Thyroid gland (tissue), 4 donors: ENCODE data around the gene SLC31A1. TPM values are rescaled to one million over a fixed set of nuclear protein-coding genes. Genes with fewer than 3 reads are reported as not detected.

Experiments
- DNase-seq, 2 donors: peaks; one replicate each; pipeline ENCODE4 v3.0.0-alpha.2; 2019
- H3K27ac ChIP-seq, 3 donors: fragments of 200-600 bp; sonication (generic); 1 replicate in 2 of 3; 2 replicates in 1 of 3; pipeline ENCODE4 v1.5.1; 2016 to 2019; ENCODE audit warnings: mild to moderate bottlenecking in 1 of 3, moderate library complexity in 1 of 3
- H3K27me3 ChIP-seq: fragments of 200-600 bp; sonication (generic); one replicate; pipeline ENCODE4 v1.5.1; 2019
- H3K36me3 ChIP-seq, 2 donors: fragments of 200-600 bp; sonication (generic); one replicate each; pipeline ENCODE4 v1.5.1; 2016 to 2019
- H3K4me1 ChIP-seq, 2 donors: fragments of 200-600 bp; sonication (generic); one replicate each; pipeline ENCODE4 v1.5.1; 2017 to 2019
- H3K4me3 ChIP-seq, 3 donors: fragments of 200-600 bp; sonication (generic); replicated peaks in 1 of 3; 1 replicate in 2 of 3; 2 replicates in 1 of 3; pipeline ENCODE4 v1.5.1; 2016; ENCODE audit warnings: mild to moderate bottlenecking in 1 of 3
- H3K9me3 ChIP-seq: fragments of 200-600 bp; sonication (generic); one replicate; pipeline ENCODE4 v1.5.1; 2017
- CTCF ChIP-seq, 6 experiments: fragments of 200-600 bp in 3 of 6; fragments of 450-650 bp in 3 of 6; sonication (generic) in 3 of 6; IDR thresholded peaks; one replicate each; pipeline ENCODE4 v1.5.1; 2016 to 2019; ENCODE audit warnings: antibody characterized with exemption in 6 of 6, mild to moderate bottlenecking in 2 of 6, inconsistent platforms in 1 of 6, moderate library complexity in 1 of 6
- POLR2A ChIP-seq, 2 donors: fragments of 450-650 bp; IDR thresholded peaks; one replicate each; pipeline ENCODE4 v1.6.1; 2017; ENCODE audit warnings: antibody characterized with exemption in 2 of 2, mild to moderate bottlenecking in 2 of 2, moderate library complexity in 1 of 2
- WGBS, 2 donors: methylation state at CpG; one replicate each; pipeline ENCODE4 v1.1.5; 2017; 5-methylcytosine and 5-hydroxymethylcytosine counted together
- intact Hi-C: fragments of 100-400 bp; cut with DNase I; formaldehyde crosslinking; loops from one replicate; pipeline ENCODE4 v1.15.1; 2023
- total RNA-seq, 4 donors: library from RNA; depleted of rRNA; stranded (reverse); fragments of >200 nt; gene quantifications; one replicate each; pipeline ENCODE4 v1.2.3, GENCODE V29; 2016

The SLC31A1 gene
- total RNA-seq, 4 donors from 2014 or later = 12.0 to 21.6 (median 19.5) TPM

DNA sequence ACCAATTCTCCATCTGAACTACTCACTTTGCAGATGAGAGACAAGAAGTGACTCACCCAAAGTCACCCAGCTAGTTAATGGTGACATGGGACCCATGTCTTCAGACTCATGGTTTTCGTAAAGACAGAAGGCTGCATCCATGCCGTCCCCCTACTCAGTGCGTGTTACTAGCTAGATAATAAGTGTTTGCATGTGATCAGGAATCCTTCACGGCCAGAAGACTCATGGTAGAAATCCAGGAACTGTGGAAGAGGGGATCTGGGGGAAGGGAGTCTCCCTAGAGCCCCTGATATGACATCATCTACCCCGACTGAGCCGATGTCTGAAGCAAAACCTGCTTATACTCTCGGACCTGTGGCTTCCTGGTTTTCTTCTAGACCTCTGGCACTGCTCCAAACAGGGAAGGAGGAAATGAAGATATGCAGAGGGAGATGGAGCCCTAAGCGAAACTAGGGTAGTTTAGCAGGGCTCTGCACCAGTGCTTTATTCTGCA lies 78.5 kb downstream of the SLC31A1 start:
- intact Hi-C loops = loop anchor here (10.0 kb wide), 1 partner anchor 355 kb away; no protein-coding TSS in a partner anchor
- WGBS, 2 donors = 43 to 57% methylated on average over 8 of the region's 8 CpGs
- H3K4me3 ChIP-seq = no peak overlapping the region

GRCh38 chr9:113301548-113301947 lies 80.2 kb downstream of the SLC31A1 start:
- H3K36me3 ChIP-seq = no peaks in the 10 kb centered on the region
- H3K4me1 ChIP-seq = no peaks in the 10 kb centered on the region
- no peak overlapping the region for H3K4me3 ChIP-seq
- H3K9me3 ChIP-seq = no peaks in the 10 kb centered on the region
- no peak overlapping the region for H3K27ac ChIP-seq
- DNase-seq = no peak
- WGBS, 2 donors = 85 to 93% methylated on average over 8 of the region's 8 CpGs
- TF ChIP-seq CTCF (IDR thresholded peaks at IDR 0.05) = no peak
- no peaks in the 10 kb centered on the region for H3K27me3 ChIP-seq
- intact Hi-C loops = loop anchor here (10.0 kb wide), 1 partner anchor 353 kb away; no protein-coding TSS in a partner anchor

More for the DNA sequence above, 78.5 kb downstream of the SLC31A1 start:
- no peaks in the 10 kb centered on the region for H3K27me3 ChIP-seq
- H3K4me1 ChIP-seq = no peaks in the 10 kb centered on the region
- H3K27ac ChIP-seq = no peak overlapping the region
- TF ChIP-seq POLR2A (IDR thresholded peaks at IDR 0.05) (no peak), CTCF (IDR thresholded peaks at IDR 0.05) (no peak)
- no peak for DNase-seq
- H3K9me3 ChIP-seq = no peaks in the 10 kb centered on the region
- no peaks in the 10 kb centered on the region for H3K36me3 ChIP-seq

DNA sequence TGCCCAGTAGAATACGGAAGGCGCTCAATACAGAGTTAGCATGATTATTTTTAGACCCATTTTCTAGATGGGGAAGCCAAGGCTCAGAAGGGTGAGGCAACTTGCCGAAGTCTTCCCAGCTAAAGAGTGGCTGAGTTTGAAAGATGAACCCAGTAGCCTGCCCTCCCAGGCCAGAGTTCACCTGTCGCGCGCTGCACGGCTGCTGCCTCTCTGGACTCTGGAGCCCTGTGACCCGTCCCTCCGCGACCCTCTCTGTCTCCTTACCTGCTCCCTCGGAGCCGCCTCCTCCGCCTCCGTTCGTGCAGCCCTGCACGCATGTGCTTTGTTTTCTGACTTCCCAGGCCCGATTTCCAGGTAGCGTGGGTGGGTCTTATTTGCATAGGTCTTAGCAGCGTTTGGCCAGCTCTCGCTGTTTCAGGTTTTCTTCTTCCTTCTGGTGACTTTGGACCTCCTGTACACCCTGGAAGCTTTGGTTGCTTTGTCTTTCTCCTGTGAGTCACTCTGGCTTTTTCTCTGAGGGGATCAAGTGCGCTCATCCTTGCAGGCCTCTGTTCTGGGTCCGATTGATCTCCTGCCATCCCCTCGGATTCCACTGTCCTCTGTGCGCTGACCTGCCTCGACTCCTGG lies 81.6 kb downstream of the SLC31A1 start, which contains the start of gene RNF183:
TSS of gene RNF183 (minus strand) at position 585 of the 627 bp plus-strand sequence. CDS start 5,192 bp downstream, outside the sequence.
- 63 to 67% methylated on average over 22 to 25 of the region's 25 CpGs for WGBS, 2 donors
- Histone ChIP-seq H3K36me3 (no peaks in the 10 kb centered on the region), H3K4me3 (no peak within 1 kb of the TSS), H3K9me3 (no peaks in the 10 kb centered on the region), H3K4me1 (peaks cover 0 to 9% of the 10 kb centered on the region in 2 donors), H3K27me3 (no peaks in the 10 kb centered on the region), H3K27ac (no peak within 1 kb of the TSS)
- DNase-seq = peak in 1 of 2 donors; percentile 10
- intact Hi-C loops = loop anchor here (10.0 kb wide), 1 partner anchor 352 kb away; no protein-coding TSS in a partner anchor
- TF ChIP-seq POLR2A (IDR thresholded peaks at IDR 0.05) = no peak
- TF ChIP-seq CTCF (IDR thresholded peaks at IDR 0.05) = no peak

DNA sequence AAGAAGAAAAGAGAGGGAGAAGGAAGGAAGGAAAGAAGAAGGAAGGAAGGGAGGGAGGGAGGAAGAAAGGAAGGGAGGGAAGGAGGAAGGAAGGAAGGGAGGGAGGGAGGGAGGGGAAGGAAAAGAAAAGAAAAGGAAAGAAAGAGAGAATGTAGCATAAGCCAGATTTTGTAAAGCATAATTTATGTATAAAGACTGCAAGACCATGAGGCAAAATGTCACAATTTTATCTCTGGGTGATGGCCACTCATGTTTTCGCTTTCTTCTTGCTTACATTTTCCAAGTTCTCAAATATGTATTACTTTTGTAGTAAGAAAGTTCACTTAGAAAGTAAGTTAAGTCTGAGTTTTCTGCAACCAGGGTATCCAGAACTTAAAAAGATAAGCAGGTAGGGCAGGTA lies 85.2 kb downstream of the SLC31A1 start:
- intact Hi-C loops = loop anchor here (10.0 kb wide), 1 partner anchor 348 kb away; no protein-coding TSS in a partner anchor
- TF ChIP-seq CTCF (IDR thresholded peaks at IDR 0.05) = no peak
- TF ChIP-seq POLR2A (IDR thresholded peaks at IDR 0.05) = no peak
- no peak for DNase-seq
- Histone ChIP-seq H3K9me3 (no peaks in the 10 kb centered on the region), H3K4me3 (no peak overlapping the region), H3K4me1 (peaks cover 0 to 19% of the 10 kb centered on the region in 2 donors), H3K27me3 (no peaks in the 10 kb centered on the region), H3K27ac (no peak overlapping the region), H3K36me3 (no peaks in the 10 kb centered on the region)
- WGBS, 2 donors = 96 to 98% methylated on average over 1 of the region's 1 CpG

- Histone ChIP-seq H3K4me1 (peaks cover 0 to 19% of the 10 kb centered on the region in 2 donors), H3K9me3 (no peaks in the 10 kb centered on the region), H3K4me3 (no peak overlapping the region), H3K27me3 (no peaks in the 10 kb centered on the region), H3K27ac (no peak overlapping the region), H3K36me3 (no peaks in the 10 kb centered on the region)
- intact Hi-C loops = loop anchor here (10.0 kb wide), 1 partner anchor 347 kb away; no protein-coding TSS in a partner anchor
- WGBS, 2 donors = 46 to 47% methylated on average over 8 of the region's 8 CpGs
- TF ChIP-seq POLR2A (IDR thresholded peaks at IDR 0.05) (no peak), CTCF (IDR thresholded peaks at IDR 0.05) (no peak)
- DNase-seq = peak; percentile 45 to 57
Observed at GRCh38 chr9:113307396-113307975, 86.1 kb downstream of the SLC31A1 start.
